Activated CD4-positive, CD25-positive, alpha-beta regulatory T cell treated with anti-CD3 and anti-CD28 coated beads, Interleukin-2, amount 50 U/mL, for 24 hours (primary cell): ENCODE measurements around the gene ERGIC3.

Experiments
- ATAC-seq, 2 donors: fragments of 150-1000 bp; cut with Tn5 transposase; one replicate each; pipeline ENCODE4 v1.10.0; 2021; ENCODE audit warnings: mild to moderate bottlenecking in 1 of 2, moderate library complexity in 1 of 2

ERGIC3 gene

DNA sequence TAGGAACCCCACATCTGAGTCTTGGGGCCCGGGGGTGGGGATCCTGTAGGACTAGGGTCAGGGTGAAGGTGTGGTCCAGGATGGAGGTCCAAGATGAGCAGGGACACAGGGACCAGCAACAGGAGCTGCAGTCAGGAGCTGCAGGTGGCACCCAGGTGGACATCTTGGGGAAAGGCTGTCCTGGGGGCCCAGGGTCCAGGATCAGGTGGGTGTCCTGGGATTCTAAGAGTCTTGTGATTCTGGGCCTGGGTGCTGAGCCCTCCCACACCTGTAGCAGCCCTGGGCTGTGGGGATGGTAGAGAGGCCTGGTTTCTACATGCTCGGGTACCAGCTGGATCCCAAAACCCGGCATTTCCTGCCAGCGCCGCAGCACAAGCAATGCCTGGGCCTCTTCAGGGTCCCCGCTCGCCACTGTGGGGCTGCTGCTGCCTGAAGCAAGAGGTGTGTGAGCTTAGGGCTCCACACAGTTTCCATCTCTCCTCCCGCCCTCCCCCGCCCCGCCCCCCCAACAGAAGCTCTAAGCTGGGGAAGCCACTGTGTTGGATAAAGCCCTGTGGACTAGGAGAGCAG lies 20.7 kb downstream of the ERGIC3 start:
- ATAC-seq = no peak

DNA sequence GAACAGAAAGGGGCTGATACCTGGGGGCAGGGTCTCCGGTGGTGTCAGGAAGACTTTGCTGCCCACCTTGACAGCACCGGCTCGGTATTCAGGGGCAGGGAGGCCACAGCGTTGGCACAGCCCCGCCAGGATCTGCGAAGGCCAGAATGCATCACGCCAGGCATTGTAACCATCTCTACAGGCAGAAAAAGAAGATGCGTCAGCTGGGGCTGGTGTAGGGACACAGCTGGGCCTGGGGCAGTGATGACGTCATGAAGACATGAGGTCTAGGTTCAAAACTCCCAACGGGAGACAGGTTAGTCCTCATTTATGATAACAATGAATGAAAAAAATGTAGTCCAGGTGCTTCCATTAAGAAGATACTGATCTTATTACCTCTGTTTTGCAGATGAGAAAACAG lies 22.0 kb downstream of the ERGIC3 start:
- ATAC-seq = no peak

DNA sequence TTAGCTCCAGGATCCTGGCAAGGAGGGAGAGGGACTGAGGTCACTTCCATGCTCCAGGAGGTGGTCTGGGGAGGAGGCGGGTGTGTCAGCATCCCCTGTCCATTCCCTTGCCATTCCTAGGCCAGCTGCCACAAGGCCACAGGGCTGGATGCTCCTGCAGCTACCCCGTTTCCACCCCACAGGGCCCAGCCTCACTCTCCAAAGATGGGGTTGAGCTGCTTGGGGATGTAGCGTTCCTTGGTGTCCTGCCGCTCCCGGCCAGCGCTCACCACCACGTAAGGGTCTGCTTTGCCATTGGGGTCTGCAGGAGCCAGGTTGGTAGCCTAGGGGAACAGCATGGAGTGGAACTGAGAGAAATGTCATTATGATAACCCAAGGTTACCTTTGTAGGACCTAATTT lies 23.0 kb downstream of the ERGIC3 start:
- ATAC-seq = no peak

DNA sequence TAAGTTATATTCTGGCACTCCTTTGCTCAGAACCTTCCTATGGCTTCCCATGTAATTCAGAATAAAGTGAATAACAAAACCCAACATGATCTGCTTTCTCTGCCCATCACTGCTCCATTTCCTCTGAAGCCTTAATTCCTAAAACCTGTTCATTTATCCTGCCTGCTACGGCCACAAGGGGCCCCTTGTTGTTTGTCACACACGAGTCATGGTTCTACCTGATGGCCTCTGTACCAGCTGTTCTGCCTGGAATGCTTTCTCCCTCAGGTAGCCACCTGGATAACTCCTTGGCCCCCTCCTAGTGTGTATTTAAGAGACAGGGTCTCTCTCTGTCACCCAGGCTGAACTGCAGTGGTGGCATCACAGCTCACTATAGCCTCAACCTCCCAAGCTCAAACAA lies 26.8 kb downstream of the ERGIC3 start:
- ATAC-seq = no peak

DNA sequence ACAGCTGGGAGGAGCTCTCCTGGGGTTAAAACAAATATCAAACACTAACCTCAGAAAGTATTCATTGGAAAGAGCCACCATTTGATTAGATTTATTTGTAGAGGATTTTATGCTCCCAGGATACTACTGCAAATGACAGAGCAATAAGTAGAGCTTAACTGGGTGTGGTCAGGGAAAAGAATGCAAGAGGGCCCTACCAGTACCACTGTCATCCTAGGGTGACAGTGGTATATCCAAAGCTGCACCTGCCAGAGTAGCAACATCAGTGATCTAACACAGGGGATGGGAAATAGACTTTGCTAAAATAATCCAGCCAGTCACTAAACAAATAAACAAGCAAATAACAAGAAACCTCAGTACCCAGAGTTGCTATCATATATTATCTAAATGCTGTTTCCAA lies 29.7 kb downstream of the ERGIC3 start:
- no peak for ATAC-seq

DNA sequence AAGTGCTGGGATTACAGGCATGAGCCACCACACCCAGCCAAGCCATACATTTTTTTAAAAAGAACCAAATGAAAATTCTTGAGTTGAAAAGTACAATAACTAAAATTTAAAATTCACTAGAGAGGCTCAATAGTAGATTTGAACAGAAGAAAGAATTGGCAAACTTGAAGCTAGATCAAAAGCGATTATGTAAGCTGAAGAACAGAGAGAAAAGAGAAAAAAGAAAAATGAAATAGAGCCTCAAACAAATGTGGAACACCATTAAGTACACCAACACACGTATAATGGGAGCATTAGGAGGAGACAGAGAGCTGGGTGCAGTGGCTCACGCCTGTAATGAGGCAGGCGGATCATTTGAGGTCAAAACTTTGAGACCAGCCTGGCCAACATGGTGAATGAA lies 31.0 kb downstream of the ERGIC3 start:
- no peak for ATAC-seq

DNA sequence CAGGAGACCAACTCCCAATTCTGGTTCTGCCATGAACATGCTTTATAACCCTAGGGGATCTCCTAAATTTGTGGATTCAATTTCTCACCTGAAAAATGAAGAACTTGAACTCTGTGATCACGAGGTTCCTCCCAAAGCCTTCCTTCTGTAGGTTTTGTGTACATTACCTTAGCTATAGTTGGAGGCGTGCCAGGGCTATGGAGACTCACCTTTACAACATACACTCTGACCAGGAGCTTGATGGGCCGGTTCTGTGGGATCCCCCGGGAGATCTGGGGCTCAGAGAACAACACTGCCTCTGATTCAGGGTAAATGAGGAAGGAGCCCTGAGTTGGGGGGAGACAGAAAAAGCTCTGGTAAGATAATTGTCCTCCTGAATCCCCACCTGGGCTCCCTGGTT lies 34.1 kb downstream of the ERGIC3 start:
- no peak for ATAC-seq

DNA sequence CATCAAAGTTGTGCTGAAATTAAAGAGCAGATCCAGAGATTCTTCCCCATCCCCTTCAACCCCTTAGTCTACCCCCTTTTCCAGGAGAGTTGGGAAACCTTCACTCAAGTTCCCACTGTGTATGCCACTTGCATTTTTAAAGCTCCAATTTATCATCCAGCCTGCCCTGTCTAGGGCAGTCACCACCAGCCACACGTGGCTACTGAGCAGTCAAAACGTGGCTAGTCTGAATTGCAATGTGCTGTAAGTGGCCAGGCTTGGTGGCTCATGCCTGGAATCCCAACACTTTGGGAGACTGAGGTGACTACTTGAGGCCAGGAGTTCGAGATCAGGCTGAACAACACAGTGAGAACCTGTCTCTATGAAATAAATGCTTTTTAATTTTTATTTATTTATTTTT lies 34.9 kb downstream of the ERGIC3 start:
- no peak for ATAC-seq

DNA sequence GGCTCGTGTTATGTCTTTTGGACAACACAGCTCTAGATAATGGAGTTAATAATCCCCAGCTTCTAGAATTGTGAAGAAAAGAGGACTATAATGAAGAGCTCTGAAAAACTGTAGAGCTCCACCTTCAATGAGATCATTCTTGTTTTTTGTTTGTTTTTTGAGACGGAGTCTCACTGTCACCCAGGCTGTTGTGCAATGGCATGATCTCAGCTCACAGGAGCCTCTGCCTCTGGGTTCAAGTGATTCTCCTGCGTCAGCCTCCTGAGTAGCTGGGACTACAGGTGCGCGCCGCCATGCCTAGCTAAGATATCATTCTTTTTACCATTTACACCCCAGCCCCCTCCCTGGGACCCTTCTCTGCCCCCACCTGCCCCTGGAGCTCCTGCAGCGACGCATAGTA lies 36.6 kb downstream of the ERGIC3 start:
- ATAC-seq = no peak

DNA sequence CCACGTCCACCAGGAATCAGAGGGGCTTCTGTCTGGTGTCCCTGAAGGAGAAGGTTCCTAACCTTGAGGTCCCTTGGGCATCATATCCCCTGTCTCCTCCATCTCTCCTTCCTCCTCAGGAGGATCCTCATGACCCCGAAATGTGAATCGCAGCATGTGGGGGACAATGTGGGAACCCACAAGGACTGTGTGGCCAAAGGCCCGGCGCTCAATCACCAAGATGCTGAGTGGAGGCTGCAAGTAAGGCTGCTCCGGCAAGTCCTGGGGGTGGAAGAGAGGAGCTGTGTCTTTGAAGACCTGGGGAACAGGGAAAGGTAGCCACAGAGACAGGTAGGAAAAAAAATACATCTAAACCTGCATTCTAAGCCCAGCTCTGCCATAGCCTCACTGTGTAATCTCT lies 37.3 kb downstream of the ERGIC3 start:
- no peak for ATAC-seq

DNA sequence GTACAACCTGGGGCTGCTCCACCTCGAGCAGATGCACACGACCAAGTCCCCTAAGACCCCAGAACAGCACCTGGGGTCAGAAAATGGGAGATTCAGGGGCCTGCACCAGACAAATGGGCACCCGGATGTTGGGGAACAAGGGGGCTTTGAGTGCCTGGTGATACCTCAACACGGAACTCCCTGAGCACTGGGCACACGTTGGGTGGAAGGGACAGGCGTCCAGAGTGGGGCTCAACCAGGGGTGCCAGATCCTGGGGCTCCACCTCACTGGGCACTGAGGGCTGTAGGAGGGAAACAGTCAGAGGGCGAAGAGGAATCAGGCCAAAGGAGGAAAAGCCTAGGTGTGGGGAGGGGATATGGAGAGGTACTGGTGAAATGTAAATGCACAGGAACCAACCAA lies 40.3 kb downstream of the ERGIC3 start:
- no peak for ATAC-seq

DNA sequence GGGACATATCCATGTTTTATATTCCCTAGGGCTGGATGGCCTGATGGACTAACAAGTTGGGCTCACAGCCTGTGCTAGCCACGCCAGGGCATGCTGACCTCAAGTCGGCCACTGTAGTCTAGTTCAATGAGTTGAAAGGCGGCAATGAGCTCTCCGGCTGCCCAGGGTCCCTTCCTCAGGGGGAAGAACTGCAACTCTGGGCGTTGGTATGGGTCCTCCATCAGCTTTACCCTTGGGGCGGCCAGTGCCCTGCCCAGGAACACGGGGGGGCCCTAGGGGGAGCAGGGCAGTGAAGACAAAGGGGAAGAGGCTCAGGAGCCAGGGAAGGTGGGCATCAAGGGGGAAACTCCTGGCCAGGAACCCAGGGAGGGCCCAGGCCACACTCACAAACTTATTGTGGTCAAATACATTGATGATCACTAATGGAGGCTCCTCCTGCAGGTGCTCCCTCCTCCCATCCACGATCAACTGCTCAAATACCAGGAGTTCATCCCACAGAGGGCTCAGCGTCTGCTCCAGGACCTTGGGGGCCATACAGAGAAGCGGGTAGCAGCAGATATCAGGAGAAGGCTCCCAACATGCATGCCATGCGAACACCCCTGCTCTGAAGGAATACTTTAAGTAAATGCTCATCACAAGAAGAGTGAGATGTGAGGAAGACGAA lies 41.0 kb downstream of the ERGIC3 start:
- no peak for ATAC-seq

DNA sequence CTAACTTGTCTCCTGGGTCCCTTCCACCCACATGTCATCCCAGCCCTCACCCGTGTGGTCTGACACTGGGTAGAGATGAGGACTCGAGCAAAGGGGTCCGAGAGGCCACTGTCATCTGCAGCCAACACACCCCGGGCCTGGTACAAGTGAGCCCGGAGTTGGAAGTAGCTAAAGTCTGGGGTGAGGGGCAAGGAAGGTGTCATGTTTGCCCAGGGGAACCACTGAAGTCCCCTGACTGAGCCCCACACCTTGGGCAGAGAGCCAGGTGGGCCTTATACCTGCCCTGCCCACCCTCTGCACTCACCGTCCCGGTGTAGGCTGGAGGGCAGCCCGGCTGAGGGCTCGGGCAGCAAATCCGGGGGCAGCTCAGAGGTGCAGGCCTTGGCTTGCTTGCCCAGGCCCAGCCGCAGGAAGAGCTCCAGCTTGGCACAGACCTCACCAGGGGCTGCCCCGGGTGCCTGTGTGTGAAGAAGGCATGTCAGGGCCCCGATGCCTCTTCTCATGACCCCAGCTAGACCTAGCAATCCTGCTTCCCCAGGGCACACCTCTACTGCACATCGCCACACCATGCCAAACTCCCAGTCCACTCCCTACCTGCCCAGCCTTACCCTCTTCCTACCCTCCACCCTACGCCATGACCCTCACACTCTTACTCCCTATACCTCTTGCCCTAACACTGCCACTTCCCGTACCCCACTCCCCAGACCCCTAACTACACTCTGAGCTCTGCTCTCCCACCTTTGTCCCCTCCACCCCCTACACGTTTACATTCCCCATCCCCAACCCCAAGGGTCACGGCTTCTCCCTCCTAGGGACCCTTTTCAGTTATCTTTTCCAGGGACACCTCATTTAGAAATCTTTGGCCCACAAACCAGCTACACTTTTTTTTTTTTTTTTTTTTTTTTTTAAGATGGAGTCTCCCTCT lies 42.0 kb downstream of the ERGIC3 start:
- no peak for ATAC-seq

DNA sequence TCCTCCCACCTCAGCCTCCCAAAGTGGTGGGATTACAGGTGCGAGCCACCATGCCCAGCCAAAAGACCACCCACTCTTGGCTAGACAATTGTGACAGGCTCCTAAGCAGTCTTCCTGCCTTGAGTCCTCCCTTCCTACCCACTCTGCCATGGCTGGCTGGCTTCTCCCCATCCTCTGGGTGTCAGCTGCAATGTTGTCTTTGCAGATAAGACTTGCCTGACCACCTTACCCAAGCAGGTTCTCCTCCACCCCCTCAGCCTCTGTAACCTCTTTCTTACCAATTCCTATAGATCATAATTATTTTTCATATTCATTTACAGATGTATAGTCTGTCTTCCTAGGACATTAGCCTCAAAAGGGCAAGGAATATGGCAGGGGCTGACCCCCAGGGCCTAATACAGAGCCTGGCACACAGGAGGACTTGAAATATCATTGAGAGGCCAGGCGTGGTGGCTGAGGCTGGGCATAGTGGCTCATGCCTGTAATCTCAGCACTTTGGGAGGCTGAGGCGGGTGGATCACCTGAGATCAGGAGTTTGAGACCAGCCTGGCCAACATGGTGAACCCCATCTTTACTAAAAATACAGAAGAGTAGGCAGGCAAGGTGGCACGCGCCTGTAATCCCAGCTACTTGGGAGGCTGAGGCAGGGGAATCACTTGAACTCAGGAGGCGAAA lies 45.0 kb downstream of the ERGIC3 start:
- ATAC-seq = no peak

DNA sequence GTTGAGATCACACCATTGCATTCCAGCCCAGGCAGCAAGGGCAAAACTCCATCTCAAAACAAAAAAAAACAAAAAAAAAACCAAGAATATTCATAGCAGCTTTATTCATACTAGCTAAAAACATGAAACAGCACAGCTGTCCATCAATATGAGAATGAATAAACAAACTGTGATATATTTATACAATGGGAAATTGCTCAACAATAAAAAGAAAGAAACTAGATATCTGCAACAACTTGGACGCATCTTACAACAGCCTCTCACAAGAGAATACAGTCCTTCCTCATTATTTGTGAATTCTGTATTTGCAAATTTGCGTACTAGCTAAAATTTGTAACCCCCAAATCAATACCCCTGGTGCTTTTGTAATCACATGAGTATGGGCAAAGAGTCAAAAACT lies 45.6 kb downstream of the ERGIC3 start:
- no peak for ATAC-seq

DNA sequence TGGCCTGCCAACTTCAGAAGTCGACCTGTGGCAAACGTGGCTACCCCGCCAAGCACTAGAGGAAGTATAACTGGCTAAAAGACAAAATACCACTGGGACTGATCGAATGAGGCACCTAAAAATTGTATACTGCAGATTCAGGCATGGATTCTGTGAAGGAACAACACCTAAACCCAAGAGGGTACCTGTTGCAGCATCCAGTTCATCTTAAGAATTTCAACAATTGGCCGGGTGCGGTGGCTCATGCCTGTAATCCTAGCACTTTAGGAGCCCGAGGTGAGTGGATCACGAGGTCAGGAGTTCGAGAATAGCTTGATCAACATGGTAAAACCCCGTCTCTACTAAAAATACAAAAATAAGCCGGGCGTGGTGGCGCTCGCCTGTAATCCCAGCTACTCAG lies 46.5 kb downstream of the ERGIC3 start:
- no peak for ATAC-seq

DNA sequence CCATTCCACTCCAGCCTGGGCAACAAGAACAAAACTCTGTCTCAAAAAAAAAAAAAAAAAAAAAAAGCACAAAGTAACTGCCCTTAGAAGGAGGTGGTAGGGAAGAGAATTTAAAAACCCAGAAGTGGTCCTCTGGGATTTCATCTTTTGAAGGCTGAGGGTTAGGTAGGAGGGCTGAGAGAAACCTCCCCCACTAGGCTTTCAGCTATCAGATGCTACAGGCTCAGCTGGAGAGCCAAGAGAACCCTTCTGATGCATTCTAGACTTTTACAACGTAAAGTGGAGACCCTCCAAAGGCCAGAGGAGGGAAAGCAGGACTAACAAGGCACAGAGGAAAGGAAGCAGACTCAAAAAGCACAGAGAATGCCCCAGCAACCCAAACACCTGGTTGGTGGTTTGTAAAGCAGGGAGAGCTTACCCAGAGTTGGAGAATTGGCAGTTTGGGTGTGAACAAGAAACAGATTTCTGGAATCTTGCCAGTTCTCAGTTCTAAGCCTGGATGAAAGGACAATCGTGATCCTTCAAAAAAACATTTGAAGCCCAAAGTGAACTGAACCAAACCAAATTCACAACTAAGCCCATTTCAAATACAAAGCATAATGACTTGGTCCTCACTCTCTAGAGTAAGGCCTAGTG lies 50.6 kb downstream of the ERGIC3 start:
- no peak for ATAC-seq

DNA sequence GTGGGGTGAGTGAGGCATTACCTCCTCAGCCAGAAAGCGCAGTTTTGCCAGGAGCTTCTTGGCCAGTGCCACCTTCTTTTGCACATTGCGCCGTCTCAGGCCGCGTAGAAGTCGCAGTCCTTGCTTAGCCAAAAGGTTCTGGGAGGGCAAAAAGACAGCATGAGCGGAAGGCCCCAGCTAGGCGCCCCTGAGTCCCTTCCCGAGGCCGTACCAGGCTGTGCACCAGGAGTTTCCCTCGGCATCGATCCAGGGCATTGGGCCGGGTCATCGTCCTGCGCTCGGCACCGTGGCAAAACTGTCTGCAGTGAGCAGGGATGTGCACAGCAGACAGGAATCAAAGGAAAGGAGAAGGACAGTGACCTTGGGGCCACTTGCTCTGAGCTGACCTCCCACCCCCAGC lies 53.6 kb downstream of the ERGIC3 start:
- no peak for ATAC-seq

DNA sequence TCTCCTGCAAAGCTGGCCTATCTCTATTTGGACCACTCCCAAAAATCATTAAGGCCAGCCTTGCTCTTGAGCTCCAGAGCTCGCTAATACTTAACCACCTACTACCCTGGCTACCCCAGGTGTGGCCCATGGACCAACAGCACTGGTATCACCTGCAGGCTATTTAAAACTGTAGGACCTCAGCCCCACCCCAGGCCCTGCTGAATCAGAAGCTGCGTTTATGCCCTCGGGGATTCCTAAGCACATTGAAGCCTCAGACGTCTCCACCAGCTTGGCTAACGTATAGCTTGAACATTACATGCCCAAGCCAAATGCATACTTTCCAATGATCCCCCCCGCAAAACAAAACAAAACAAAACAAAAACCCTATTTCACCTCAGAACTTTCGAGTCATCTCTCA lies 54.0 kb downstream of the ERGIC3 start:
- no peak for ATAC-seq

DNA sequence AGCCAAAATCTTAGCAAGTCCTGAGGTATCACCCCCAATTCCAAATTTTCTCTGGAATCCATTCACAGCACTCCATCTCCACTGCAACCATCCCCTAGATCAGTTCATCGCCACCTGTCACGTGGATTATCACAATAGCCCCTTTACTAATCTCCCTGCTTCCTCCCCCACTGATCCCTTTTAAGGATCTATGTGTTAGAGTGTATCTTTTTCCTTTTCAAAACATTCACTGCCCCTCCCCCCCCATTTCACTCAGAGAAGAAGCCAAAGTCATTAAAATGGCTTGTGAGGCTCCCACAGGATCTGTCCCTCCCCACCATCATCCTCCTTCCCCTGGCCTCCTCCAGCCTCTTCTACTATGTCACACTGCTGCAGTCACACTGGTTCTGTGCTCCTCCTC lies 55.3 kb downstream of the ERGIC3 start:
- ATAC-seq = no peak

DNA sequence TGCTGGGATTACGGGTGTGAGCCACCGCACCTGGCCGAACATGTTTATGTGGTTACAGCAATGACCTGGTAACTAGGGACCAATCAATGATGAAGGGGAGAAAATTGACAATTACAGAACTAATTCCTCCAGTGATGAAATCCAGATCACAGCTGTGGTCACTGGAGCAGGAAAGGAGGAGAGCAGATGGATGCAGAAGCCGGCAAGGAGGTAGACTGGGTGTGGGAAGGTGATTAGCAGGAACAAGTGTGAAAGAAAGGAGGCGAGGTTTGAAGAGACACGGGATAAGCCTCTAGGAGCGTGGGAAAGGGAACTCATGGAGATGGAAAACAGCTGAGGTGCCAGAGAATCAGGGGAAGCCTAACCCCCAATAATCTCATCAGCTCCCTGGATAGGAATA lies 56.6 kb downstream of the ERGIC3 start:
- no peak for ATAC-seq

DNA sequence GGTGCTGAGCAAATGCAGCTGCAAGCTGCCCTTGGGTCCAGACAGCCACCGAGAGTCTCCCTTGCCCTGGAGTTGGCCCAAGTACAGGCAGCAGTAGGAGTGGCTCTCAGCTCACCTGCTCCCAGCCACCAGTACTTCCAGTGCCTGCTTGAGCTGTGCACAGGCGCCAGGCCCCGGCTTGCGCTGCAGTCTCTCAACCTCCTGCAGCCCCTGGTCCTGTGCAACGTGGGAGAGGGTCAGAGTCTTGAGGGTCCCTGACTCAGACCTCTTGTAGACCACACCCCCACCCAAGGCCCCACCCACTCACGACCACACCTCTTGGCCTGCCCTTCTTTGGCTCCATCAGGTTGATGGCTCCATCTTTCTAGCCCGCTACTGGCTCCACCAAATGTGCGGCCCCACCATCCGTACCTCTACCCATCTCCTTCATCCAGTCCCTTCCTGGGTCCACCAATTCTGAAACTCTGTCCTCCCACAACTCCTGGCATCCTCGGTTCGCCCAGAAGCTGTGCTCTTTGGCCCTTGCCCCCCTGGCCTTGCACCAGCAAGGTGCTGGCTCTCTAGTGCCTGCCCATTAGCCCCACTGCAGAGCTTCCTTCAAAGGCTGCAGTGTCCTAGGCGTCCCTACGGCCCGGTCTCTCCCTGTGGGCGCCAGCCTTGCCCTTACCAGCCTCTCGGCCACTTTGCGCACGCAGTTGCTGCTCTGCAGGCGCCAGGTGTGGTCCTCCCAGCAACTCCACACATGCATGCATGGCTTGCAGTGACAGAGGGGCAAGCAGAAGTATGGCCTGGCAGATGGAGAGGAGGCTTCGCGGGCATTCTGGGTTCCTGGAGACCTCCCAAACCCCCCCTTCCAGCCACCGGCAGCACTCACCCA lies 57.3 kb downstream of the ERGIC3 start:
- ATAC-seq = no peak
